Naive thymus-derived CD4-positive, alpha-beta T cell (primary cell): ENCODE data around the gene MBTPS1. TPM values are rescaled to one million over a fixed set of nuclear protein-coding genes. Genes with fewer than 3 reads are reported as not detected.
A peak's percentile ranks its signal among the peaks of the same experiment; 100 is the strongest.

Experiments
- ATAC-seq: fragments of 150-1000 bp; cut with Tn5 transposase; 2 replicates; pipeline ENCODE4 v1.10.0; 2021; ENCODE audit warnings: mild to moderate bottlenecking, moderate library complexity
- CTCF ChIA-PET: fragments of 350-600 bp; sonication (Branson Sonifier 250); formaldehyde crosslinking; loops from one replicate; lab custom pipeline; 2021; ENCODE audit warnings: antibody characterized with exemption; lab: Charles Lee
- POLR2A ChIA-PET: fragments of 350-600 bp; sonication (Branson Sonifier 250); formaldehyde crosslinking; loops from one replicate; lab custom pipeline; 2021; ENCODE audit warnings: antibody characterized with exemption, inconsistent platforms; lab: Charles Lee
- DNase-seq, 9 donors: peaks; one replicate each; pipeline versions ENCODE4 v3.0.0 to v3.0.0-alpha.2; 2020 to 2022; ENCODE audit warnings: mixed read lengths in 1 of 9
- H3K27ac ChIP-seq: one replicate; pipeline ENCODE4 v1.7.0; 2013; ENCODE audit warnings: mild to moderate bottlenecking, low read depth, low read length, moderate library complexity
- H3K27me3 ChIP-seq, 2 donors: one replicate each; pipeline ENCODE4 v1.7.0; 2013; ENCODE audit warnings: low read length in 2 of 2, mild to moderate bottlenecking in 2 of 2, moderate library complexity in 2 of 2; ENCODE audit not compliant: control insufficient read depth in 2 of 2, insufficient read depth in 2 of 2
- H3K36me3 ChIP-seq, 3 experiments: 1 replicate in 2 of 3; 2 replicates in 1 of 3; pipeline ENCODE4 v1.7.0; 2013; ENCODE audit warnings: low read length in 3 of 3, mild to moderate bottlenecking in 3 of 3, moderate library complexity in 1 of 3; ENCODE audit not compliant: insufficient read depth in 3 of 3, control insufficient read depth in 2 of 3
- H3K4me1 ChIP-seq, 2 donors: one replicate each; pipeline ENCODE4 v1.7.0; 2013; ENCODE audit warnings: low read length in 2 of 2, mild to moderate bottlenecking in 2 of 2, moderate library complexity in 1 of 2; ENCODE audit not compliant: control insufficient read depth in 2 of 2, insufficient read depth in 2 of 2
- H3K4me3 ChIP-seq: 2 replicates; pipeline ENCODE4 v1.7.0; 2013; ENCODE audit warnings: mild to moderate bottlenecking, low read length
- H3K9me3 ChIP-seq, 3 experiments: 1 replicate in 2 of 3; 2 replicates in 1 of 3; pipeline ENCODE4 v1.7.0; 2013; ENCODE audit warnings: low read length in 3 of 3; ENCODE audit not compliant: control insufficient read depth in 2 of 3
- H3K27ac Mint-ChIP-seq, 9 donors: one replicate each; pipeline ENCODE4 v1.8.0; 2020 to 2022; ENCODE audit warnings: mixed read lengths in 9 of 9, mild to moderate bottlenecking in 8 of 9, moderate library complexity in 5 of 9, inconsistent platforms in 2 of 9
- H3K27me3 Mint-ChIP-seq, 5 donors: one replicate each; pipeline ENCODE4 v1.8.0; 2021 to 2022; ENCODE audit warnings: mixed read lengths in 5 of 5, mild to moderate bottlenecking in 1 of 5
- H3K36me3 Mint-ChIP-seq, 5 donors: one replicate each; pipeline ENCODE4 v1.8.0; 2020 to 2022; ENCODE audit warnings: mixed read lengths in 5 of 5, mild to moderate bottlenecking in 3 of 5, inconsistent platforms in 1 of 5
- H3K4me1 Mint-ChIP-seq, 7 donors: one replicate each; pipeline ENCODE4 v1.8.0; 2020 to 2022; ENCODE audit warnings: mixed read lengths in 7 of 7, mild to moderate bottlenecking in 3 of 7, inconsistent platforms in 1 of 7
- H3K4me3 Mint-ChIP-seq, 10 donors: one replicate each; pipeline ENCODE4 v1.8.0; 2020 to 2022; ENCODE audit warnings: mild to moderate bottlenecking in 10 of 10, mixed read lengths in 10 of 10, moderate library complexity in 6 of 10, inconsistent platforms in 2 of 10
- H3K9me3 Mint-ChIP-seq, 11 donors: one replicate each; pipeline ENCODE4 v1.8.0; 2020 to 2022; ENCODE audit warnings: mixed read lengths in 11 of 11, mild to moderate bottlenecking in 4 of 11, inconsistent platforms in 1 of 11, moderate library complexity in 1 of 11
- intact Hi-C, 2 donors: fragments of 100-400 bp; cut with micrococcal nuclease; formaldehyde crosslinking; loops; one replicate each; pipeline ENCODE4 v1.15.1; 2023
- polyA plus RNA-seq, 2 donors: library from polyadenylated mRNA; unstranded; fragments of 300-500 nt; fragmentation: Illumina TruSeq; gene quantifications; one replicate each; pipeline ENCODE4 v1.2.3, GENCODE V29; 2021
- total RNA-seq, 6 experiments: library from RNA in 5 of 6; stranded (reverse) in 5 of 6; gene quantifications; 1 replicate in 5 of 6; 2 replicates in 1 of 6; pipeline ENCODE4 v1.2.3 and lab custom pipeline; 2021 to 2026

MBTPS1 gene
- total and polyA plus RNA-seq, 7 experiments from 2014 or later: 48.6 to 157 (median 111) TPM

DNA sequence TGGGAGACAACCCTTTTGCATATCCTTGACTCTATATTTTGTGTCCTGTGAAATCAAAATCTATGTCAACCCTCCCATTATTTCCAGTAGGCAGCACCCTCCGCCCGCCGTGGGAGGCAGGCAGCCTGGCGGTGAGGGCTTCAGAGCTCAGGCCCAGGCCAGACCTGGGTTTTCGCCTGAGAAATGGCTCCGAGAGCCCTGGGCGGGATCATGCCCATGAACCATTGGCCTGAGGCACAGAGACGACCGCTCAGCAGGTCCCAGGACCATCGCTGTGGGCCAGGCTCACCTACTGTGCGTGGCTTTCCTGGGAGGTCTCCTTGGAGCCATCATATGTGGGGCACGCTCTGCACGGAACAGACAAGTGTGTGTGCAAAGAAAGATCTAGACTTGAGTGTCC lies 67.9 kb downstream of the MBTPS1 start:
- ATAC-seq (no peak), DNase-seq (no peak)
- H3K27ac Mint-ChIP-seq: no peak overlapping the region
- H3K4me3 Mint-ChIP-seq: no peak overlapping the region
- Histone ChIP-seq H3K4me1 (no peaks in the 10 kb centered on the region), H3K4me3 (no peak overlapping the region), H3K36me3 (peaks cover 5 to 45% (median 9%) of the 10 kb centered on the region in 3 experiments), H3K9me3 (no peaks in the 10 kb centered on the region), H3K27me3 (no peaks in the 10 kb centered on the region), H3K27ac (no peak overlapping the region)
- peaks cover 7 to 14% (median 7%) of the 10 kb centered on the region in 5 donors for H3K27me3 Mint-ChIP-seq
- peaks cover 10 to 33% (median 12%) of the 10 kb centered on the region in 5 donors for H3K36me3 Mint-ChIP-seq
- peaks cover 0 to 6% (median 0%) of the 10 kb centered on the region in 7 donors for H3K4me1 Mint-ChIP-seq
- ChIA-PET POLR2A (no interaction called here), CTCF (no interaction called here)
- intact Hi-C loops: no loop called here
- no peaks in the 10 kb centered on the region for H3K9me3 Mint-ChIP-seq

DNA sequence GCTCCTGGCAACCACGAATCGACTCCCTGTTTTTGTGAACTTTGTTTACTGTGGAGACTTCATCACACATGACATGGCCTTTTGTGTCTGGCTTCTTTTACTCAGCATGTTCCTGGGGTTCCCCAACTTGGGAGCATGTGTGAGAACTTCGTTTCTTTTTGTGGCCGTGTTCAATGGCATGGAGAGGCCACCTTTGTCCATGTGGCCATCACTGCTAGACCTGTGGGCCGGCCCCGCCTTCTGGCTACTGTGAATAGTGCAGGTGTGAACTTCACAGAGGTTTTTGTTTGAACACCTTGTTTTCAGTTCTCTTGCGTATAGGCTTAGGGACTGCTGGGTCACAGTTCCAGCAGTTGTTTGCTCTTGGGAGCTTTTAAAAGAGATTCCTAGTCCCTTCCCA lies 68.5 kb downstream of the MBTPS1 start:
- no peak for ATAC-seq
- Mint-ChIP-seq H3K9me3 (no peaks in the 10 kb centered on the region), H3K4me1 (peaks cover 0 to 9% (median 0%) of the 10 kb centered on the region in 7 donors), H3K27me3 (peaks cover 7 to 16% (median 13%) of the 10 kb centered on the region in 5 donors), H3K27ac (peak overlapping the region in 2 of 9 donors; percentile 14 to 28), H3K36me3 (peaks cover 7 to 29% (median 10%) of the 10 kb centered on the region in 5 donors), H3K4me3 (no peak overlapping the region)
- Histone ChIP-seq H3K27ac (no peak overlapping the region), H3K4me3 (no peak overlapping the region), H3K9me3 (no peaks in the 10 kb centered on the region), H3K36me3 (peaks cover 0 to 39% (median 9%) of the 10 kb centered on the region in 3 experiments), H3K4me1 (no peaks in the 10 kb centered on the region), H3K27me3 (no peaks in the 10 kb centered on the region)
- ChIA-PET CTCF (no interaction called here), POLR2A (no interaction called here)
- intact Hi-C loops: no loop called here
- DNase-seq: no peak

DNA sequence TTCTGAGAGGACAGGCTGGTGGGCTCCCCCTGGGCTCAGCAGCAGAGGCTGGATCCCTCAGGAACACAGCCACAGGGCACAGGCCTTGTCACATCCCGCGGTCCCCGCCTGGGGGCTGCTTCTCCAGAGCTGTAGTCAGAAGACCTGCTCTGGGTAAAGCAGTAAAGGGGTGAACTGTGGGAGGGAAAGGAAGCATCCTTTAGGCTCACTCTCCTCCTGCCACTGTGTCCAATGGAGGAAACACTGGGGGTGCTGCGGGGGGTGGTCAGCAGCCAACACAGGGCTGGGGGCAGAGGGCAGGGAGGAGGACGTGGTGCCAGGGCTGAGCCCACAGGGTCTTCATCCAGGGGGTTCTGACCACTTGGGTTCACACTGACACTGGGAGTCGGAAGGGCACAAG lies 69.1 kb downstream of the MBTPS1 start:
- Histone ChIP-seq H3K36me3 (peaks cover 0 to 33% (median 3%) of the 10 kb centered on the region in 3 experiments), H3K9me3 (no peaks in the 10 kb centered on the region), H3K4me1 (no peaks in the 10 kb centered on the region), H3K4me3 (no peak overlapping the region), H3K27ac (no peak overlapping the region), H3K27me3 (no peaks in the 10 kb centered on the region)
- Mint-ChIP-seq H3K4me3 (no peak overlapping the region), H3K36me3 (peaks cover 2 to 23% (median 7%) of the 10 kb centered on the region in 5 donors), H3K27me3 (peaks cover 7 to 17% (median 14%) of the 10 kb centered on the region in 5 donors), H3K9me3 (no peaks in the 10 kb centered on the region), H3K4me1 (peaks cover 0 to 9% (median 0%) of the 10 kb centered on the region in 7 donors), H3K27ac (no peak overlapping the region)
- ChIA-PET POLR2A (no interaction called here), CTCF (no interaction called here)
- intact Hi-C loops: no loop called here
- ATAC-seq: no peak
- DNase-seq: no peak

DNA sequence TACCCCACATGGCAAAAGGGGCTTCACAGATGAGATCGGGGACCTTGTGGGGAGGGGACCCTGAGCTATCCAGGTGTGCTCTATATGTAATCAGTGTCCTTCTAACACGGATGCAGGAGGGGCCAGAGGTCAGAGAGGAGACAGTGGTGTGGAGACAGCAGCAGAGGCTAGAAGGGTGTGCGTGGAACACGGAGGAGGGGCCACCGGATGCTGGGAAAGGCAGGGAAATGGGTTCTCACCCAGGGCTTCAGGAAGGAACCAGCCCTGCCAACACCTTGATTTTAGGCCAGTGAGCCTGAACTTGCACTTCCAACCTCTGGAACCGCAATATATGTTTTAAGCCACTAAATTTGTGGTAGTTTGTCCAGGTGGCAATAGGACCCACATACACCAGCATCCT lies 69.5 kb downstream of the MBTPS1 start:
- H3K4me3 Mint-ChIP-seq: no peak overlapping the region
- no peak for DNase-seq
- Histone ChIP-seq H3K27me3 (no peaks in the 10 kb centered on the region), H3K9me3 (no peaks in the 10 kb centered on the region), H3K36me3 (peaks cover 0 to 28% (median 0%) of the 10 kb centered on the region in 3 experiments), H3K27ac (no peak overlapping the region), H3K4me1 (no peaks in the 10 kb centered on the region), H3K4me3 (no peak overlapping the region)
- ChIA-PET POLR2A (no interaction called here), CTCF (interaction anchor here (0.6 kb wide), 1 partner anchor 273 kb away, joined by 3 read pairs; no protein-coding TSS in a partner anchor)
- ATAC-seq: no peak
- H3K27me3 Mint-ChIP-seq: peaks cover 7 to 21% (median 14%) of the 10 kb centered on the region in 5 donors
- H3K9me3 Mint-ChIP-seq: no peaks in the 10 kb centered on the region
- H3K4me1 Mint-ChIP-seq: peaks cover 0 to 9% (median 0%) of the 10 kb centered on the region in 7 donors
- H3K27ac Mint-ChIP-seq: peak overlapping the region in 1 of 9 donors; percentile 52
- intact Hi-C loops: no loop called here
- peaks cover 0 to 18% (median 3%) of the 10 kb centered on the region in 5 donors for H3K36me3 Mint-ChIP-seq

DNA sequence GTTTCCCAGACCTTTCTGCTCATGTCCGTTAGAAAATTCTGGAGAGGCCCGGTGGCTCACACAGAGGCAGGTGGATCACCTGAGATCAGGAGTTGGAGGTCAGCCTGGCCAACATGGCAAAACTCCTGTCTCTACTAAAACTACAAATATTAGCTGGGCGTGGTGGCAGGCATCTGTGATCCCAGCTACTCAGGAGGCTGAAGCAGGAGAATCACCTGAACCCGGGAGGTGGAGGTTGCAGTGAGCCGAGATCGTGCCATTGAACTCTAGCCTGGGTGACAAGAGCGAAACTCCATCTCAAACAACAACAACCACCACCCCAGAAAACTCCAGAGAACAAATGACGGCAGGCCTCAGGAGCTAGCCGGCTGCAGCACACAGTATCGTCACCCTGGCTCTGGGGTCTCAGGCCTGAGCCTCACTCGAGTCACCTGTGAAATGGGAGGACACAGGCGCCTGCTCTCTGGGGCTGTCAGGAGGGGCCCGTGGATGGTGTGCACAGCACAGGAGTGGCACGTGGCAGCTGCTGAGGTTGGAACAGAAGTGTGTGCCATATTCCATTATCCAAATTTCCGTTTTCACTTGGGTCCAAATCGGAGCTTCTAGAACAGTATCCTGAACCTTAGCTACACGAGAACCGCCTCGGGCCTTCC lies 70.8 kb downstream of the MBTPS1 start:
- H3K9me3 Mint-ChIP-seq: no peaks in the 10 kb centered on the region
- Histone ChIP-seq H3K27ac (no peak overlapping the region), H3K27me3 (no peaks in the 10 kb centered on the region), H3K36me3 (peaks cover 0 to 25% (median 0%) of the 10 kb centered on the region in 3 experiments), H3K4me3 (no peak overlapping the region), H3K9me3 (no peaks in the 10 kb centered on the region), H3K4me1 (no peaks in the 10 kb centered on the region)
- peaks cover 0 to 10% (median 0%) of the 10 kb centered on the region in 7 donors for H3K4me1 Mint-ChIP-seq
- ATAC-seq (no peak), DNase-seq (no peak)
- H3K27me3 Mint-ChIP-seq: peaks cover 7 to 23% (median 14%) of the 10 kb centered on the region in 5 donors
- intact Hi-C loops: no loop called here
- H3K27ac Mint-ChIP-seq: no peak overlapping the region
- peaks cover 0 to 18% (median 3%) of the 10 kb centered on the region in 5 donors for H3K36me3 Mint-ChIP-seq
- ChIA-PET CTCF (no interaction called here), POLR2A (no interaction called here)
- no peak overlapping the region for H3K4me3 Mint-ChIP-seq

DNA sequence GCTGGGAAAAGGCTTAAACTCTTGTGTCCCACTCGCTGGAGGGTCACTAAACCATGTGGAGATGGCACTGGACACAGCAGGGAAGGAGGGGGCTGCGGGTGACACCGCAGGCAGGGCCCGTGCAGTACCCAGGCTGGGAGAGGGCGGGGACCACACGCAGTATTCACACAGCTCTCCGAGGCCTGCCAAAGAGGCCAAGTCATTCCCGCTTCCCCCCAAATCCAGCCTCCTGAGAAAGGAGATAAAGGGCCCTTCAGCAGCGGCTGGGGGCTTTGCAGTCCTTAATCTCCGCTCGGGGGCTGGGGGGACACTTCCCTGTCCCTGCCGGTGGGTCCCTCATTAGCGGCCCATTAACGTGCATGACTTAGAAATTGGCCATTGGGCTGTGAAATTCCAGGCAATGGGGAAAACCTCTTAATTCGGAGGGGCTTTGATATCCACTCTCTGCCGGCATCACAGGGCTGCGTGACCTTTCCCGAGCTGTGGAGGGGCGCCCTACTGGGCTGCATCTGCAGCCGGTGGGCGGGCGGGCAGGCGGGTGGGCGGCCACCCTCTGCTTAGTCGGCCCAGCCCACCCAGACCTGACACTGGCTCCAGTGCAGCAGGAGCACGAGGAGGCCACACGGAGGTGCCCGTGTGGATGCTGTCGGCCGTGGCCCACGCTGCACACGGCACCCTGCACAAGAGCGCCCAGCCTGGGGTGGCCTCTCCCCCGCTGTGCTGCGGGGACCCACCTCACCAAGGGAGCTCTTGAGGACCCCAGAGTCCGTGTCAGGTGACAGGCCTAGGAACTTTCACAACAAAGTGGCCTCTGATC lies 71.5 kb downstream of the MBTPS1 start:
- DNase-seq (no peak), ATAC-seq (no peak)
- Mint-ChIP-seq H3K9me3 (no peaks in the 10 kb centered on the region), H3K4me3 (no peak overlapping the region), H3K27ac (no peak overlapping the region), H3K27me3 (peaks cover 7 to 23% (median 14%) of the 10 kb centered on the region in 5 donors), H3K4me1 (peaks cover 0 to 10% (median 0%) of the 10 kb centered on the region in 7 donors), H3K36me3 (peaks cover 0 to 15% (median 0%) of the 10 kb centered on the region in 5 donors)
- no peak overlapping the region for H3K27ac ChIP-seq
- no peaks in the 10 kb centered on the region for H3K4me1 ChIP-seq
- H3K36me3 ChIP-seq: peaks cover 0 to 21% (median 0%) of the 10 kb centered on the region in 3 experiments
- no peaks in the 10 kb centered on the region for H3K27me3 ChIP-seq
- no peaks in the 10 kb centered on the region for H3K9me3 ChIP-seq
- no peak overlapping the region for H3K4me3 ChIP-seq
- intact Hi-C loops: no loop called here
- CTCF ChIA-PET: no interaction called here
- POLR2A ChIA-PET: no interaction called here
